GM19468 (cell line): ENCODE data around the gene AFG1L.
A peak's percentile ranks its signal among the peaks of the same experiment; 100 is the strongest.
"Not testable (repeated sequence)": the region's sequence is repeated elsewhere in the genome, so short reads cannot be mapped to it uniquely, and the experiment has no call there.

Source experiments
- ATAC-seq: cut with Tn5 transposase; IDR thresholded peaks from one replicate; pipeline ENCODE4 v1.9.1; 2021; ENCODE audit warnings: mild to moderate bottlenecking, moderate library complexity, moderate number of reproducible peaks; ENCODE audit not compliant: unreplicated experiment; ENCODE audit errors: extremely low read depth

Gene AFG1L

GRCh38 chr6:108546079-108547049, 251.5 kb downstream of the AFG1L start:
- ATAC-seq = no peak

GRCh38 chr6:108549241-108549640, 254.4 kb downstream of the AFG1L start:
- ATAC-seq = no peak

- no peak for ATAC-seq
Observed at GRCh38 chr6:108549741-108550140, 254.9 kb downstream of the AFG1L start.

GRCh38 chr6:108550256-108550655, 255.4 kb downstream of the AFG1L start:
- no peak for ATAC-seq

GRCh38 chr6:108555399-108556052, 260.7 kb downstream of the AFG1L start:
- ATAC-seq = no peak

- ATAC-seq = no peak
Observed at GRCh38 chr6:108556250-108556649, 261.4 kb downstream of the AFG1L start.

GRCh38 chr6:108556866-108557493, 262.1 kb downstream of the AFG1L start:
- no peak for ATAC-seq

- ATAC-seq = no peak
Observed at GRCh38 chr6:108557494-108558371, 262.9 kb downstream of the AFG1L start.

- ATAC-seq = peak; percentile 36
Observed at GRCh38 chr6:108558372-108559096, 263.7 kb downstream of the AFG1L start.

- peak; percentile 16 for ATAC-seq
Observed at GRCh38 chr6:108559097-108559883, 264.4 kb downstream of the AFG1L start.

- no peak for ATAC-seq
Observed at GRCh38 chr6:108559884-108560462, 265.1 kb downstream of the AFG1L start.

- no peak for ATAC-seq
Observed at GRCh38 chr6:108560463-108561308, 265.8 kb downstream of the AFG1L start, which contains the start of gene FOXO3. TSS of gene FOXO3 (plus strand) at chr6:108560917. CDS start at chr6:108561209, 292 bp downstream.

- not testable (repeated sequence) for ATAC-seq
Observed at GRCh38 chr6:108561309-108561647, 266.4 kb downstream of the AFG1L start.

- no peak for ATAC-seq
Observed at GRCh38 chr6:108561742-108562502, 267.1 kb downstream of the AFG1L start.

- ATAC-seq = no peak
Observed at GRCh38 chr6:108562503-108562993, 267.7 kb downstream of the AFG1L start.

- ATAC-seq = no peak
Observed at GRCh38 chr6:108563292-108563691, 268.4 kb downstream of the AFG1L start.
